NCI-H345 treated with DMSO at 0.1 percent for 48 hours (cell line): ENCODE data around the gene SOX13.

ENCODE experiments used
- DNase-seq: peaks from one replicate; lab custom pipeline; 2025; ENCODE audit not compliant: unreplicated experiment; lab: John Stamatoyannopoulos, UW

SOX13 gene

DNA sequence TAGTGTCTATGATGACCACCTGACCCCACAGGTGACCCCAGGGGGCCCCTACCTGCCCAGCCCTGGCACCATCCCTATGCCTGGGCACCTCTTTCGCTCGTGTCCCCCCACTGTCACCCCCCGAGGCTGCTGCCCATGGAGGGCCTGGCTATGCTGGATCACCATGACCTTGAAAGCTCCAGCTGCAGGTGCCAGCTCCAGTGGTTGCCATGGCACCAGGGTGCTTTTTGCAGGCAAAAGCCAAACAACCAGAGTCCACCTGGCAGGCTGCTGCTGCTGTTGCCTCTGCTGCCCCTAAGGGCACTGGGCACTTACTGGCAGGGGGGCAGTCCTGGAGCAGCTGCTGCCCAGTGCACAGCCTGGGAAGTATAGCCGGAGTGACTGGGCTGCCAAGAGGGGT, 57.3 kb downstream of the SOX13 start:
- DNase-seq = no peak

DNA sequence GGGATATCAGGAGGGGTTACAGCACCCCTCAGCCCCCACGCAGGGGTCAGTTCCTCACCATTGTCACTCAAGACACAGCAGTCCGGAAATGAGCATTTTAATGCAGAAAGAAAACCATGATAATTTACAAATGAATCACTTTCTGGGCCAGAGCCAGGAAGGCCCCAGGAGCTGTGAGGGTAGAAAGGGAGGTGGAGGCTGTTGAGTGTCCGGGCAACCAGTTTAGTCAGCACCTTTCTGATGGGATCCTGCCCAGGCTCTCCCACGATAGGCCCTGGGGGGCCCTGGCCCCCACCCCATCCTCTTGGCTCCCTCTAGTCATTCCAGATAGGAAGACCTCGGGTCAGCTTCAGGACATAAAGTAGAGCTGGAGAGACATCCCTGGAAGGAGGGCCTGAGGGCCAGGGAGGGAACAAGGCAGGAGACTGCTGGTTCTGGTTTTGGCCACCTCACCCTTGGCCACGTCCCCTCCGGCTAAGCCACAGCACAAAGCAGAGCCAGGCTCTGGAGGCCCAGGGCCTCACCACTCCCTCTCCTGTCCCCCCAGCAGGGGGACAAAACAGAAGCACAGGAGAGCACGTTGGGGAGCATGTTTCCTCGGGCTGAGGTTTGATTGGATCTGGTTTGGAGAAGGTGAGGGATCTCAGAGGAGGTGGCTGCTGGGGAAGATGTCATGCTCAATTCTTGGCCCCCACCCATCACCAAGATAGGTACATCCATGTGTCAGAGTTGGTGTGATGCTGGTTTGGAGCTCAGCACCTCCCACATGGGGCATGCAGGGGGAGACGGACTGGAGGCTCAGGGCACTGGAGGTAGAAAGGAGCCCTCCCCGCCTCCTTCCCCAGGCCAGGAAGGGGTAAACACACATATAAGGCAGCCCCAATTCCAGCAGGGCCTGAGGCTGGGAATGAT, 58.3 kb downstream of the SOX13 start:
- DNase-seq = no peak

DNA sequence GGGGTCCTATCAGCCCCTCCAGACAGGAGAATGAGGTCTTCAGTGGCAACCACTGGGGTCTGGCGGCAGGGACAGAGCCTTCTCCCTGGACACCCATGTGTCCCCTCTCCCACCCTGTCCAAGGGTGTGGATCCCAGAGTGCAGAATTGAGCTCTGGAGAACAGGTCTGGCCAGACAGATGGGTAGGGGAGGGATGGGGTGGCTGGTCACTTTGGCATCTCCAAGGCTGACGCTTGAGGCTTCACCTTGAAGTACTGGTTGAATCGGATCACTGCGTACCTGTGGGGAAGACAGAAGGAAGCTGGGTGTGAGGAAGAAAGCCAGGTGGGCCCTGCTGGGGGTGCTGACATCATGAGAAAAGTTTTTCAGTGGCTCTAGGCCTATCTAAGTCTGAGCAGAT, 59.1 kb downstream of the SOX13 start:
- DNase-seq = no peak

DNA sequence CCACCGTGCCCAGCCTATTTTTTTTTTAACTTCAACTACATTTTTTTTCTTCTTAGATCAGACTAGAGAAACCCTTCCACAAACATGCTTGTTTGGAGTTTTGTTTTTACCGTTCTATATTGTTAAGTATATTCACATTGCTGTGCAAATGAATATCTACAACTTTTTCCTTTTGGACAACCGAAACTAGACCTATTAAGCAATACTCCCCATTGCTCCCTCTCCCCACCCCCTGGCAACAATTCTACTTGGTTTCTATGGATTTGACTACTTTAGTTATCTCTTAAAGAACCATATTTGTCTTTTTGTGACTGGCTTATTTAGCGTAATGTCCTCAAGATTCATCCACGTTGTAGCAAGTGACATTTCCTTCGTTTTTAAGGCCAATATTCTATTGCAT, 59.8 kb downstream of the SOX13 start:
- no peak for DNase-seq

DNA sequence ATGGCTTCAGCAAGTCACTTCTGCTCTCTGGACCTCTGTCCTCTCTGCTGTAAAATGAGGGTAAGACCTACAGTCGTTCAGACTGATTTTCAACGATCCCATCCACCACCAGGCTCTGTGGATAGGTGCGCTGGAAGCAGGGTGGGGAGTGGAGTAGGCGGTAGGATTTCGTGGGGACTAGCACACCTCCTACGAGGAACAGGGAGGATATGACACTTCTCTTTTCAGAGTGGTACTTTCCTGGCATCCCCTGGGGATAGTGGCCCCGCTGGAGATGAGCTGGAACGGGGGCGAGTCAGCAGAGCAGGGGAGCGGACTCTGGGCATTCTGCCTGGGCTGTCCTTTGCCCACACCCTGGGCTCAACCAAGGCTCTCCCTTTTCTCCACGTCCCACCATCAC, 61.2 kb downstream of the SOX13 start:
- no peak for DNase-seq

DNA sequence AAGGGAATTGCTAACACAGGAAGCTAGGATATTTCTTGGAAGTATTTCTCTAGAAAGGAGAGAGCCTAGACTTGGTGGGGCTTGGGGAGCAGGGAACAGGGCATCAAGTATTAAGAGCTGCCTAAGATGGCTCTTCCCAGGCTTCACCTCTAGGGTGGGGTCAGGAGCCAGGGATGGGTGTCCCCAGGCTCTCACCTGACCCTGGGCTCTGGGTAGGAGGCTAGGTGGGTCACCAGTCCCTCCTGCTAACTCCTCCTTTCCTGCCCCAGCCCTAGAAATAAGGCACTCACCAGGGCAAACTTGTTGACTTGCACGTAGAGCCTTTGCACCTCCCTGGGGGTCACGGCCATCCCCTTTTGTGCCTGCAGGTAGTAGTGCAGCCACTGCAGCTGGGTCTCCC, 63.9 kb downstream of the SOX13 start:
- no peak for DNase-seq

DNA sequence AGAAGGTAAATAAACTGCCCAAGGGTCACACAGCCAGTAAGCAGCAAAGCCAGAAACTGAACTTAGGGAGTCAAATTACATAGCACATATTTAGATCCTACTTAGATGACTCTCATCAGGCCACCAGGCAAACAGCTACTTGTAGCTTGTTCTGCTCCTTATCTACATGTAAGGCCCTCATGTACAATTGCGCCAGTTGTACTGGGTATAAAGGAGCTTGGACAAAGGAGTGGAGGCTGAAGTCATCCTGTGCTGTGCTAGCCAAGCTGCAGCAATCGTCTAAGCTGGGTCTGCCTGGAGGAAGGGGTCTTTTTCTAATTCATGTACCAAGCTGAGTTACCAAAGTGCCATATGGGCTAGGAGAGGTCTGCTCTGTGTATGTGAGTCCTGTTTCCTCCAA, 66.2 kb downstream of the SOX13 start:
- DNase-seq = no peak

DNA sequence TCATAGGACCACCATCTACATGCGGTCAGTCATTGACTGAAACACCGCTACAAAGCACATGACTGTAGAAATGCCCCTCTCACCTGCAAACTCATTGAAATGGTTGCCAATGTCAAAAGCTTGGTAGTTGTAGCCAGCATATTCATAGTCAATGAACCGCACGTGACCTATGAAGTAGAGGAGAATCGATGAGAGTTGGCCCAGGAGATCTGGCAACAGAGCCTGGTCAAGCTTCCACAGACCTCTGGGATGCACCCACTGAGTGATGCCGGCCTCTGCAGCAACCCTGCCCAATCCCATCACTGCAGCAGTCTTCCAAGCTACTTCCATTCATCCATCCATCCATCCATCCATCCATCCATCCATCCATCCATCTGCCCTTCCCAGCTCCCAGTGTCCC, 67.0 kb downstream of the SOX13 start:
- no peak for DNase-seq

DNA sequence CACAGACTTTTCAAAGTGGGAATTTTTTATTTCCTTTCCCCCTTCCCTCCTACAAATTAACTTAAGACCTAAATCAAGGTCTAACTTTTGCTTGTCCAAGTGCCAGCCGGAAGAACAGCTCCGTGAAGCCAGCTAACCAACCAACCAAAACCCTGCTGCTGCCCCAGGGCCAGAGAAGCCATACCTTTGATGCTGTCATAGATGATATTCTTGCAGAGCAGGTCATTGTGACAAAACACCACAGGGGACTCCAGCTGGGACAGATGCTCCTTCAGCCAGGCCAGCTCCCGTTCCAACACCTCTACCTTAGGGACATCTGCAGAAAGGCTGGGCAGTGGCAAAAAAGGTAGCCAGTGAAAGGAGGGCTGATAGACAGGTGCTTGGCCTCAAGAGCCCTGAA, 68.2 kb downstream of the SOX13 start:
- DNase-seq = no peak

DNA sequence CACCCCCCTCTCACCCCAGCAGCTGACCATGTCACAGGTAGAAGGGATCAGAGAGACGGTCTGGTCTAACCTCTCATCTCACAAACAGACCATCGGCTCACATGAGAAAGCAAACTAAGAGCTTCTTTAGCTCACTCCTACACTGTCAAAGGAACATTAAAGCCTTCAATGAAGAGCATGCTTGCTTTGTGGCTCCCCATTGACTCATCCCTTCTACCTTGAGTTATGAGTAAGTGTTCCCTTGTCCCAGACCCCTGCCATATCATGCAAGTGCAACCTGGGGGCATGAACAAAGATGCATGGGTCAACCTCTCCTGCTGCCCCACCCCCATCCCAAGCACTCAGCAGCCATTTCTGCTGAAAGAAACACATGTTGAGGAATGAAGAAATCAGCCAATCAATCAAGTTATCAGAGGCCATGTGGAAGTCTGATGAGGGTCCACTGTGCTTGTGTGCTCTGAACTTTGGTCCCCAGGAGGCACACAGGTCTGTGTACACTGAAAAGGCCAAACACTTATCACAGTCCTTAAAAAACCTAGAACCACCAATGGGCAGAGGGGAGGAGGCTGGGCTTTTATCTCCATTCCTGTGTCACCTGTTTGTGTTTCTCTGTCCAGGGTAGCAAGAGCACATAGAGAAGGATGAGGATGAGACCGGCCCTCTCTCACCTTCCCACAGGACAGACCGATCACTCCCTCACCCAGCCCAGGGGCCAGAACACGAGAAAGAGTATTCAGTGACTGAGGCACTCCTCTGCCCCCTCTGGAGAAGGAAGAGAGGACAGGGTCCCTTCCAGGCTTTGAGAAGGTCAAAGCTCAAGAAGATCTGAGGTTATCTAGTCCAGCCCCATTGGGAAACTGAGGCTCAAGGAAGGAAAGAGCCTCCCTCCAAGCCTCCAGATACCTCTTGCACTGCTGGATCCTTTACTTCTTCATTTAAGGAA, 69.4 kb downstream of the SOX13 start:
- no peak for DNase-seq

DNA sequence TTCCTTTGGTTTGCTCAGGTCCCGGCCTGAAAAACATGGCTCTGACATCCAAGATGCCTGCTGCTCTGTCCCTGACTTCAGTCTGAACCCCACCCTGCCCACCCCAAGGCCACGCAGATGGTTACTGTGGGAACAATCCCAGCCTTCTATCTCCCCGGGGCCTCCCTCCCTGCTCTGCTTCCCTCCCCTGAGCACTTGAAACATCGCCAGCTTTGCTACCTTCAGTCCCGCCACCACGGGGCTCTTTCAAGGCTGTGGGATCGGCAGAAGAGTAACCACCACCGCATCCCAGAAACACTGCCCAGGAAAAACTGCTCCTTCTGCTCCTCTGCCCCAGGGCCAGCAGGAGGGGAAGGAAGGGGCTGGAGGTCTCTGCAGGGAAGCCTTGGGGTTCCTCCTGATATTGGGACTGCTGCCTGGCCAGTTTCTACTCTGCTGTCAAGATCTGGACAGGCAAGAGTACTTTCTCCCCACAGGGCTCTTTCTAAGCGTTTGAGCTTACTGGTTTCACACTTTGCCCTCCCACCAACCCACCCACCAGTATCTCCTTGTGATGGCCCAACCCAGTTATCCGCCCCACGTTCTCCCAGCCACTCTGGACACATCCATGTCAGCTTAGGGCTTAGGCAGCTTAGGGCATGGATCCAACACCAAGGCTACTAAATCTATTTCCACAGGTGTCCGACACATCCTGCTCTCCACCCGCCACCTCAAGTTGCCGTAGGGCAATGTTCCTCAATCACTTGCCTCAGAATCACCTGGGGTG, 70.5 kb downstream of the SOX13 start:
- no peak for DNase-seq

DNA sequence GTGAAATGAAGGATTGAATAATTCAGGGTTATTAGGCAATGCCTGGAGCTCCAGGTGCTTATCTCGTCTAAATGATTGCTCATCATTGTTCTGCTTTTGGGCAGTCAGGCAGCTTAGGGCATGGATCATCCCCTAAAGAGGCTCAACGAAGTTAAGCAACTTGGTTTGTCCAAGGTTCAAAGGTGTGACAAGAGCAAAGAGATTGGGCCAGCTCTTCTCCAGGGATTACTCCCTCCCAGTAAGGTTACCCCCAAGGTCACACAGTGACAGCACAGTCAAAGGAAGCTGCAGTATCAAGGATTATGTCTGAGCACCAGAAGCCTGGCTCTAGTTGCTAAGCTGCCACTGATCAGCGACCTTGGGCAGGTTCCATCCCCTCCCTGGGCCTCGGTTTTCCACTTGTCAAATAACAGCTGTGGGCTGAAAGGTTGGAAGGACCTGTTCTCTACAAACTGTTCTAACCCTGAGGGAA, 72.2 kb downstream of the SOX13 start:
- no peak for DNase-seq

DNA sequence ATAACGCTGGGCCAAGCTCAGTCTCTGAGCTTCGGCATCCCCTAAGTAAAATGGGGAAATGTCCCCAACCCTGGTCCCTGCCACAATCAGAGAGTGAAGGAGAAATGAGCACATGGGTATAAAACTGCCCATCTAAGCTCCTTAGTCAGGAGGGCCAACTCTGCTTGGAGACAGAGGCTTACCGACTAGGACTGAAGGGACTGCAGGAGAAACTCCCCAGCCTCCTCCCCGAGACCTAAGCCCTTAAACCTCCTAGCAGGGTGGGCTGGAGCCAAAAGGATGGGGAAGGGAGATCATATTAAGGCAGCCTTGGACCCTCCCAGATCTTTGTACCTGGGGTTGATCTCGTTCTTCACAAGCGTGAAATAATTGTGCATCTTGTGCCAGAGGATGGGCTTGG, 73.4 kb downstream of the SOX13 start:
- no peak for DNase-seq

DNA sequence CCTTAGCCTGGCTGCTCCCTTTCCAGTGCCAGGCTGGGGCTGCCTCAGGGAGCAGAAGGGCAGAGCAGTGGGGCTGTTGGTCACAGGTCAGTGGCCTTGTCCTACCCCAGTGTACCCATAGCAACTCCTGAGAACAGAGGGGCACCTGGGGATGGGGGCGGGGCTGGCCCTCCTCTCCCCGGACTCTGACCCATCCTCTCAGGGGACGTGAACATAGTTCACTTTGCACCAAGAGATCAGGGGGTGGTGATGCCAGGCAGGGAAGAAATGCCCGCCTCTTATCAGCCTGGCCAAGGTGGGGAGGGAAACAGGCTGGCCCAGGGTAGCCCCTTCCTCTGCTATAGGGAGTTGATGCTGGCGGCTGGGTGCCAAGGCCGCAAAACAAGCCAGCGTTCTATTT, 74.0 kb downstream of the SOX13 start:
- DNase-seq = no peak

DNA sequence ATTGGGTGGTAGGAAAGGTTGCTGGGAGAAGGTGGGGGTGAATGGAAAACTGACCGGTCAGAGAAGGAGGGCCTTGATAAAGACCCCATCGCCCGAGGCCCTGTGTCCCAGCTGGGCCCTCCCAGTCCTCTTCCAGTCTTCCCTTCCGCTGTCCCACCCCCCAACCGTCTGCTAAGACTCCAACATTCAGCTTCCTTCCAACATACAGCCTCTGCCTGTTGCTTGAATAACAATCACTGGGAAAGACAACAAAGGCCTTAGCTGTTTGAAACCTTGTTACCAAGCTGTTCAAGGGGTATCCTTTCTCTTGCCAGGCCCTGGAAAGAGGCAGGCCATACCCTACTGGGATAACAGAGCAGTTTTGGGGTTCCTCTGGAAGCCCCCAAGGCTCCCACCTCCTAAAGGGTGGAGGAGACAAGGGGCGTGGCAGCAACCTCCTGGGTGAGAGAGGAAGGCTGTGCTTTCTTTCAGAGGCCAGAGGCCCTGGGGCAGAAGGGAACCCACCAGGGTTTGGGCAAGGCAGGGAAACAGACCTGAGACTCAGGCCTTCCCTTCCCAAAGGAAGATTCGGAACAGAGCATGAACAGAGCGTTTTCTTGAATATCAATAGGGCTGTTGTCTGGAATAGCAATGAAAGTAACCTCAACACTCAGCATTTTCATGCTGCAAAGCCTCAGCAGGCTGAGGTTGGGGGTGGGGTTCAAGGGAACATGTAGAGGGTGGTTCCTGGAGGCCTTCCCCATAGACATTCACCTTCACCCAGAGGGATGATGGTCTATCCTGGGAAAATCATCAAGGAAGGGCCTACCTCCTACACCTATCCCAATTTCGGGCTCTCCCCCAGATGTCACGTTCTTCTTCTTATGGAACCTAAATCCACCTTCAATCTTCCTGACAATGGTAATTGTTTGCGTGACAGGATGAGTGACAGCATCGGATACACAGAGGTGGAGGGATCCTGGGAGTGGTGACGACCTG, 74.8 kb downstream of the SOX13 start:
- DNase-seq = no peak

DNA sequence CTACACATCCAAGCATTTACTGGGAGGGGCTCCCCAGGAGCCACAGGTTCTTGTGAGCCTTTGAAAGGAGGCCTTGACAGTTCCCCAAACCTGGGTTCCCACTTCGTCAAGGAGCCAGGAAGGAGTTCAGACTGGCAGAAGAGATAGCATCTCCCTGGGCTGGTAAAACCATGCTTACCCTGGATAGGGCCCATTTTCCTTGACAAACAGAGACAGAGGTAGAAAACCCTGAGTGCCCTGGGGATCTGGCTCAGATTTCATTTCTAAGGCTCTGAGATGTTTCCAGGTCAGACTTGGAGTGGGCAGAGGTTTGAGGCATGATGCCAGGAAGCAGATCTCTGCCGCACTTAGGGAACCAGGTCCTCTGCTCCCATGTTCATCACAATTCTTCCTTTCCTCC, 76.2 kb downstream of the SOX13 start:
- no peak for DNase-seq

DNA sequence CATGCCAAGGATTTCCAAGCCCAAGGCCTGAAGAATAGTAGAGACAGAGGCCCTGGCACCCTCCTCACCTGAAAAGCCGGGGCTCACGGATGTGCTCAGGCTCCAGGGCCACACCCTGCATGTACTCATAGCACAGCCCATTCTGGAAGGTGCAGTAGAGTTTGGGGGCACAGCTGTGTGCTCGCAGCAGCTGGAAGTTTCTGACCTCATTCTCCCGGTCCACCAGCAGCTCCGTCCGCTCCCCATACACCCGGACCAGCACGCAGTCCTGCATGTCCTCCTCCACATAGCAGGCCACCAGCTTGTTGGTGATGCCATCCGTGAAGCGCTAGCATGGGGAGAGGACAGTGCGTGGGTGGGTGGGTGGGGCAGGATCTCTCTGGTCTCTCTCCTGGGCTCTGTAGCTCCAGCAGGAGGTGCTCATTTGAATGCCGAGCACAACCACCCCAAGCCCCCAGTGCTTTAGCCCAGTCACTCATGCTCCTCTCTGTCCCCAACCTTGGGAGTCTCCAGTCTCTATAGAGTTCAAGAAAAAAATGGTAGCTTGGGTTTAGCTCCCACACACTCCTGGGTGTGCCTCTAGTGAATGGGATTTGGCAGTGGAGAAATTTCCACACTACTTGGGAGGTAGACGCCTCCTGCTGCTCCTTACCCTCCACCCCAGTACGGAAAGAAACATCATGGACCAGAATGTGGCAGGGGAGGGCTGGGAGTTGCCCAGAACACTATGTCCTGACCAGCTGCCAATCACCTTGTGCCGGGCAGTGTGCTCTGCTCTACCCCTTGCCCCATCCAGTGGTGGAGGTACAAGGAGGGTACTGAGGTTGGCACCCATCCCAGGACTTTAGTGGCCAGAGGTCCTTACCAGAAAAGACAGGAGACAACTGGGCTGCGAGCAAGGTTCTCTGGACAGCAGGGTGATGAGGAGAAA, 77.0 kb downstream of the SOX13 start:
- no peak for DNase-seq

DNA sequence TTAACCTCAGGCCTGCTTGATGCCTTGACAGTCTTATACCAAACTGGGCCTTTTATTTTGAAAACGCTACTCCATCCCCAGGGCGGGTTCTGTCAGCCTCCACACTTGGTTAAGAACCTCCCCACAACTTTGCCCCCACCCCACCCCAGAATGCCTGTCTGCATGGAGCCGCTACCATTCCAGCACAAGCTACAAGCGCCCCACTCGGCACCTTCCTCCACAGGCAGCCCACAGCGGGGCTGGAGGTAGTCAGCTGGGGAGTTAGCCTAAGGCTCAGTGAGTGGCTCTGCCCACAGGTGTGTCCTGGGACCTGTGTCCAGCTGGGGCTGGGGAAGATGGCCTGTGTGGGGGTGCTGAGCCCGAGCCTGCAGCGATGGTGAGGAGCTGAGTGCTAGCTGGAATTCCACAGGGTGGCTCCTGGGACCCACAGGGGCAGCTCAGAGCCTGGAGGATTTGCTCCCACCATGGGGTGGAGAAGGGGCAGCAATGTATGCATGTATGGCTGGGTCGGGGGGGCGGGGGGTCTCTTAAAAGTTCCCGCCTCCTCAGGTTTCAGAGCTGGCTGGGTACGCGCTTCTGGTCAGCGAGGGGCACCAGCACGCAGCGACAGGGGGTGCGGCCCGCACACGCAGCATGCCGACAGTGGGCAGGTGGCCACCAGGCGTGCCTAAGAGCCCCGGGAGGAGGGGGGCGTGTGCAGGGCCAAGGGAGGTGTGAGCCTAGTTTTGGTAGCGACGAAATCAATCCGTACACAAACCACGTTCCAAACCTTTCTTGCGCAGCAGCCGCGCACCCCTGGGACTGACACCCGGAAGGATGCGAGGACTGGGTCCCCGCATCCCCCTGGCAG, 78.0 kb downstream of the SOX13 start:
- no peak for DNase-seq
